NCI-H2029 (cell line): ENCODE results near the gene ERLIN1.
A peak's percentile ranks its signal among the peaks of the same experiment; 100 is the strongest.
"Not testable (repeated sequence)": the region's sequence is repeated elsewhere in the genome, so short reads cannot be mapped to it uniquely, and the experiment has no call there.

Experiments used
- DNase-seq: peaks from one replicate; lab custom pipeline; 2025; lab: John Stamatoyannopoulos, UW

Gene ERLIN1

GRCh38 chr10:100133801-100134200 lies 52.0 kb downstream of the ERLIN1 start:
- no peak for DNase-seq

DNA sequence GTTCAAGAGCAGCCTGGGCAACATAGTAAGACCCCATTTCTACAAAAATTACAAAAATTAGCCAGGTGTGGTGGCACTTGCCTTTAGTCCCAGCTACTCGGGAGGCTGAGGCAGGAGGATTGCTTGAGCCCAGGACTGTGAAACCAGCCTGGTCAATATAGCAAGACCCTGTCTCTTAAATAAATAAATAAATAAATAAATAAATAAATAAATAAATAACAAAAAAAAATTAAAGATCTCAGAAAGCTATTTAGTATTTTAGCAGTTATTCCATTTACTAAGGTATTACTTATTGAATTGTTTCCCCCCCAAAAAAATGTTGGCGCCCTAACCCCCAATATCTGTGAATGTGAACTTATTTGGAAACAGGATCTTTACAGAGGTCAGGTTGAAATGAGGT lies 53.4 kb downstream of the ERLIN1 start:
- DNase-seq = no peak

- no peak for DNase-seq
These were observed 54.3 kb downstream of the ERLIN1 start for GRCh38 chr10:100131571-100131970.

DNA sequence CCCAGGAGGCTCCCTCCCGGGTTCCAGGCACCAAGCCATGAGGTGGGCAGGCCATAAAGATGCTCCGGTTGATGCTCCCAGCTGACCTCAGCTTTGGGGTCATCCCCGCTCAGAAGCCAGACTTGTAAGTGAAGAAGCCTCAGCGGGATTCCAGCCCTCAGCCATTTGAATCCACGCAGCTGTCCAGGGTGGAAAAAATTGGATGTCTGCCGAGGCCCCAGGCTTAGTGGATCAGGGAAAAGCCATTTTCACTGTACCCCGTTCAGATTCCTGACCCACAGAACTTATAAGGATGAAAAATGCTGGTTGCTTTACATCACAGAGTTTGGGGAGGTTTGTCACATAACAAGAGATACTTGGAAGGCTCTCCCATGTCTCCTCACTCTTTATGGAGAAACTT lies 55.0 kb downstream of the ERLIN1 start:
- DNase-seq = no peak

DNA sequence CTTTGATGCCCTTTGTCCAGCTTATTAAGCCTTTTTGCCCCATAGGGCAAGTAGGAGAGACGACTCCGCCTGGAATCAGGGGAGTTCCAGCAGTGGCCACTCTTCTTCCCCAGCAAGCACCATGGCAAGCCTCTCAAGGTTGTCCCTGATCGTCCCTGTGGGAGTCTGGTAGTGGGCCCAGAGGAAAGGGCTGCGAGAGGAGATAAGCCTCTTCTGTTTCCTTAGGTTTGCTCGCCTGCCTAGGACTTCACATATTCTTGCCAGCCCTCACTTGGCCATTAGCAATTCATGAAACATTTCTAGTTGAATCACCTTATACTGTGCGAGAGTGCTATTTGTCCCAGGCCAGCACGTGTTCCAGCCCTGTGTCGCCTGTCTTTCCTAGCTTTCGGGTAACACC lies 56.4 kb downstream of the ERLIN1 start:
- DNase-seq = no peak

GRCh38 chr10:100128951-100129350 lies 56.9 kb downstream of the ERLIN1 start:
- DNase-seq = peak; percentile 14

- DNase-seq = not testable (repeated sequence)
These were observed 60.5 kb downstream of the ERLIN1 start for GRCh38 chr10:100125335-100125734.

DNA sequence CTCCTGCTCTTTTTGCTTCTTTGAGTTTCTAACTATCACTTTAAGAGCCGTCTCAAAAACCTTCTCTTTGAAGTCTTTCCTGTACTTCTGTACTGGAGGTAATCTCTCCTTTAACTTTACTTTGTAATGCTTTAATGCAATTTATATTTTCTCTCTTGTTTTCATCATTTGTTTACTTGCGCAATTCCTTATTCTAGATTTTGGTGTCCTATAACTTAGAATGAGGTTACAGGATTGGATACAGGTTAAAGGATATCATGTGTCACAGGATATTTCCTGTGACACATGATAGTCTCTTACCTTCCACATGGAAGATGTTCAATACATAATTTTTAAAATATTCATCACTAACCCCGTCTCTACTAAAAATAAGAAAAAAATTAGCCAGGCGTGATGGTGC lies 61.7 kb downstream of the ERLIN1 start:
- no peak for DNase-seq

DNA sequence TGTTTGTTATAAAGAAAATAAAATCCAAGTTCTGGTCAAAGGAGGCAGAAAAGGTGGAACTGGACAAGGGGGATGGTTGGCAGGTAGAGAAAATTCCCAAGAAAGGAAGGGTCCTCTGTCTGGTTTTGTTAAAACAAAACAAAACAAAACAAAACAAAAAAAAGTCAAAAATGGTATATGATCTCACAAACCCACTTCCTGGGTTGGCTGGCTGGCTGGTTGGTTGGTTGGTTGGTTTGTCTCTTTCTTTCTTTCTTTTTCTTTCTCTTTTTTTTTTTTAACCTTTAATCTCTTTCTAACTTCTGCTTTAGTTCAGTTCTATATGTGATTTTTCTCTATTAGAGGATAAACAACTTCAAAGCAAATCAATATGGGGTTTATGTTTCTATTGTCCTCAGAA lies 63.0 kb downstream of the ERLIN1 start:
- DNase-seq = no peak

DNA sequence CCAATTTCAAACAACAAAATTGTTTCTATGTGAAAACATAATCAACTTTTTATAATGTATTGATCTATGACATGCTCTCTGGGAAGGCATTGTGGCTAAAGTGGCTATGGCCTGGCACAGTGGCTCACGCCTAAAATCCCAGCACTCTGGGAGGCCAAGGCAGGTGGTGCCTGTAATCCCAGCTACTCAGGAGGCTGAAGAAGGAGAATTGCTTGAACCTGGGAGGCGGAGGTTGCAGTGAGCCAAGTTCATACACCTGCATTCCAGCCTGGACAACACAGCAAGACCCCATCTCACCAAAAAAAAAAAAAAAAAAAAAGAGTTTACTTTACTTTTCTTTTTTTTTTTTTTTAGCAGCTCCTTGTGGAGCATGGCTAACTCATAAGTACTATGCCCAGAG lies 65.3 kb downstream of the ERLIN1 start:
- DNase-seq = no peak

DNA sequence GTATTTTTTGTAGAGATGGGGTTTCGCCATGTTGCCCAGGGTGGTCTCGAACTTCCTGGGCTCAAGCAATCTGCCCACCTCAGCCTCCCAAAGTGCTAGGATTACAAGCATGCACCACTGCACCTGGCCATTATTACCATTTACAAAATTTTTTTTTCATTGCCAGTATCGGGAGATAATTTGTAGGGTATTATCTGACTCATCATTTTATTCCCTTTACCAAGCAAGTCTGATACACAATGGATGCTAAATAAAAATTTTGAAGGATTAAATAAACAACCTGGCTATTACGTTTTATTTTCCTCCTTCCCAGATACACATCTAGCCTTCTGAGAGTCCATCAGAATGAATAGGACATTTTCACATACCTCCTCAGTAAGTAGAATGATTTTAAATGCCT lies 66.1 kb downstream of the ERLIN1 start:
- no peak for DNase-seq

GRCh38 chr10:100114976-100115770 lies 70.7 kb downstream of the ERLIN1 start:
- no peak for DNase-seq

DNA sequence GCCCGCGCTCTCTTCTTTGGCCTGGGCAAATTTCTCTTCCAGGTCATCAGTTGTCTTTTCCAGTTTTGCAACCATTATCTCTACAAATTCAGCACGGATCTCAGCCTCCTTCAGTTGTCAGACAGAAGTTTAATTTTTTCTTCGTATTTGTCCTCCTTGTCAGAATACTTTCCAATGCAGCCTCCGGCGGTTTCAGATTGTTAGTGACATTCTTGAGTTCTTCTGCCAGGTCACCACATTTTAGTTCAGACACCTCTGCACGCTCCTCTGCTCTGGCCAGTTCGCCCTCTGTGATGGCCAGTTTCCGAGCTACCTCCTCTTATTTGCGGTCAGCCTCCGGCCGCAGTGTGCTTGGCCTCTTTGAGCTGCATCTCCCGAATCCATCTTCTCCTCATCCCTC lies 71.4 kb downstream of the ERLIN1 start:
- no peak for DNase-seq

DNA sequence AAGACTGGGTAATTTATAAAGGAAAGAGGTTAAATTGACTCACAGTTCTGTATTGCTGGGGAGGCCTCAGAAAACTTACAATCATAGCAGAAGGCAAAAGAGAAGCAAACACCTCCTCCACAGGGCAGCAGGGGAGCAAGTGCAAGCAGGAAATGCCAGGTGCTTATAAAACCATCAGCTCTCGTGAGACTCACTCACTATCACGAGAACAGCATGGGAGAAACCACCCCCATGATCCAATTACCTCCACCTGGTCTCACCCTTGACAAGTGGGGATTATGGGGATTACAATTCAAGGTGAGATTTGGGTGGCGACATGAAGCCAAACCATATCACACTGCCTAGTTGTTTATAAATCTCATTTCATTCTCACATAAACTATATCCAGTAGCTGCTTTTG lies 76.2 kb downstream of the ERLIN1 start:
- no peak for DNase-seq

- DNase-seq = no peak
These were observed 79.0 kb downstream of the ERLIN1 start for GRCh38 chr10:100106865-100107264.

GRCh38 chr10:100104300-100104699 lies 81.5 kb downstream of the ERLIN1 start:
- DNase-seq = no peak

DNA sequence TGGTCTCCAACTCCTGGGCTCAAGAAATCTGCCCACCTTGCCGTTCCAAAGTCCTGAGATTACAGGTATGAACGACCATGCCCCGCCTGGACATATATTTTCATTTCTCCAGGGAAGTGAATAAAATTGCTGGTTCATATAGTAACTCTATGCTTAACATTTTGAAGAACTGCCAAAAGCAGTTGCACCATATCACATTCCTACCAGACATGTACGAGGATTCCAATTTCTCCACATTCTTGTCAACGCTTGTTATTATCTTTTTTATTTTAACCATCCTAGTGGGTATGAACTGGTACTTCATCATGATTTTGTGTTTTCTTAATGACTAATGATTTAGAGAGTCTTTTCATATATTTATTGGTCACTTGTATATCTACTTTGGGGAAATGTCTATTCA lies 82.2 kb downstream of the ERLIN1 start:
- DNase-seq = no peak

- DNase-seq = peak; percentile 64
These were observed 84.4 kb downstream of the ERLIN1 start for GRCh38 chr10:100101192-100102076.

- no peak for DNase-seq
These were observed 85.1 kb downstream of the ERLIN1 start for GRCh38 chr10:100100651-100101184.
